OCI-LY3 (cell line): Measurements from ENCODE around the gene ESYT2.

ENCODE experiments used
- H2AFZ ChIP-seq: fragments of 200-600, 300-600 bp; shearing (Covaris generic); 2 replicates; pipeline ENCODE4 v1.6.0; 2014; ENCODE audit warnings: antibody characterized with exemption, low read depth, low read length
- H3K27ac ChIP-seq: fragments of 200-600, 300-600 bp; sonication (generic); 2 replicates; pipeline ENCODE4 v1.5.1; 2014; ENCODE audit warnings: mild to moderate bottlenecking, low read length, moderate library complexity, mixed read lengths
- H3K27me3 ChIP-seq: fragments of 200-600, 300-600 bp; sonication (generic); 2 replicates; pipeline ENCODE4 v1.6.1; 2014; ENCODE audit warnings: low read depth, low read length, mixed read lengths
- H3K36me3 ChIP-seq: fragments of 200-600, 300-600 bp; sonication (generic); replicated peaks from 2 replicates; pipeline ENCODE3; 2014; ENCODE audit warnings: low read depth, low read length, mixed read lengths
- H3K4me1 ChIP-seq: fragments of 300-600, 200-600 bp; sonication (generic); 2 replicates; pipeline ENCODE4 v1.6.1; 2014; ENCODE audit warnings: low read length, mixed read lengths
- H3K4me2 ChIP-seq: fragments of 200-600, 300-600 bp; sonication (generic); 2 replicates; pipeline ENCODE4 v1.6.1; 2014; ENCODE audit warnings: low read length, mixed read lengths
- H3K4me3 ChIP-seq: fragments of 300-600, 200-600 bp; sonication (generic); 2 replicates; pipeline ENCODE4 v1.5.1; 2014; ENCODE audit warnings: antibody characterized with exemption, mild to moderate bottlenecking, low read length, moderate library complexity
- H3K79me2 ChIP-seq: fragments of 300-600, 200-600 bp; shearing (Covaris generic); 2 replicates; pipeline ENCODE4 v1.6.1; 2014; ENCODE audit warnings: mild to moderate bottlenecking, low read length, mixed read lengths
- H3K9ac ChIP-seq: fragments of 300-600, 200-600 bp; shearing (Covaris generic); 2 replicates; pipeline ENCODE4 v1.6.0; 2014; ENCODE audit warnings: mild to moderate bottlenecking, low read length, moderate library complexity
- H3K9me3 ChIP-seq: fragments of 200-600, 300-600 bp; shearing (Covaris generic); 2 replicates; pipeline ENCODE4 v1.6.1; 2014; ENCODE audit warnings: low read length, mixed read lengths; ENCODE audit not compliant: insufficient read depth
- H4K20me1 ChIP-seq: fragments of 200-600, 300-600 bp; sonication (generic); 2 replicates; pipeline ENCODE4 v1.6.1; 2016; ENCODE audit warnings: low read length, mixed read lengths; ENCODE audit not compliant: insufficient read depth
- EZH2phosphoT487 ChIP-seq: fragments of 200-600 bp; shearing (Covaris generic); IDR thresholded peaks from 2 replicates; pipeline ENCODE4 v1.6.1; 2018; ENCODE audit warnings: antibody characterized with exemption, mixed run types, low read depth
- TF ChIP-seq, protein P1 (sequence below): fragments of 200-600, 300-600 bp; sonication (generic); IDR thresholded peaks from 2 replicates; pipeline ENCODE4 v1.5.1; 2014; ENCODE audit warnings: antibody characterized with exemption, low read length, low read depth

The ESYT2 gene

DNA sequence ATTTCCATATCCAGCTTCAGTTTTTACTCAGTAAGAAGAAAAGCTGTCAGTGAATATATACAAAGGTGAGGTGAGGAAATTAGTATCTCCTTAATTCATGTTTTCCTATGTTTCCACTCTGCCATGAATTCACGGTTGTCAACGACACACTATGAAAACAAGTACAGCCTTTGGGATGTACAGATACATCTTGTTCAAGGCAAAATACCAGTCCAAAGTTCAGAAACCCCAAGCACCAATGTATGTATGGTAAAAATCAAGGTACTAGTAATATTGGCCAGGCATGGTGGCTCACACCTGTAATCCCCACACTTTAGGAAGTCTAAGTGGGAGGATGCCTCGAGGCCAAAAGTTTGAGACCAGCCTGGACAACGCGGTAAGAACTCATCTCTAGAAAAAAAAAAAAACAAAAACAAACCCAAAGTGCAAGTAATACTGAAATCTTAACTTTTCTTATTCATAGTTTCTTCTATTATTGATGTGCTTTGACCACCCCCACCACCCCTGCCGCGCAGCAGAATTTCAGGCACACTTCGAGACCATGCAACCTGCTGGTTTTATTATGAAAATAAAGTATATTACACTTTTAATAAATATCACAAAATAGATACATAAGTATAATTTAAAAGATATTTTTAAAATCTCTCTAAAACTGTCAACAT is 3.5 kb downstream of the ESYT2 start:
- no peak overlapping the region for H3K9ac ChIP-seq
- no peak for TF ChIP-seq EZH2phosphoT487
- TF ChIP-seq, protein P1, sequence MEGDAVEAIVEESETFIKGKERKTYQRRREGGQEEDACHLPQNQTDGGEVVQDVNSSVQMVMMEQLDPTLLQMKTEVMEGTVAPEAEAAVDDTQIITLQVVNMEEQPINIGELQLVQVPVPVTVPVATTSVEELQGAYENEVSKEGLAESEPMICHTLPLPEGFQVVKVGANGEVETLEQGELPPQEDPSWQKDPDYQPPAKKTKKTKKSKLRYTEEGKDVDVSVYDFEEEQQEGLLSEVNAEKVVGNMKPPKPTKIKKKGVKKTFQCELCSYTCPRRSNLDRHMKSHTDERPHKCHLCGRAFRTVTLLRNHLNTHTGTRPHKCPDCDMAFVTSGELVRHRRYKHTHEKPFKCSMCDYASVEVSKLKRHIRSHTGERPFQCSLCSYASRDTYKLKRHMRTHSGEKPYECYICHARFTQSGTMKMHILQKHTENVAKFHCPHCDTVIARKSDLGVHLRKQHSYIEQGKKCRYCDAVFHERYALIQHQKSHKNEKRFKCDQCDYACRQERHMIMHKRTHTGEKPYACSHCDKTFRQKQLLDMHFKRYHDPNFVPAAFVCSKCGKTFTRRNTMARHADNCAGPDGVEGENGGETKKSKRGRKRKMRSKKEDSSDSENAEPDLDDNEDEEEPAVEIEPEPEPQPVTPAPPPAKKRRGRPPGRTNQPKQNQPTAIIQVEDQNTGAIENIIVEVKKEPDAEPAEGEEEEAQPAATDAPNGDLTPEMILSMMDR: no peak
- no peaks in the 10 kb centered on the region for H3K9me3 ChIP-seq
- no peak overlapping the region for H2AFZ ChIP-seq
- H3K27me3 ChIP-seq: no peaks in the 10 kb centered on the region
- H3K4me1 ChIP-seq: peaks cover 21% of the 10 kb centered on the region
- H3K36me3 ChIP-seq: no peaks in the 10 kb centered on the region
- peaks cover 26% of the 10 kb centered on the region for H4K20me1 ChIP-seq
- H3K79me2 ChIP-seq: peaks cover 55% of the 10 kb centered on the region
- no peak overlapping the region for H3K27ac ChIP-seq
- no peak overlapping the region for H3K4me2 ChIP-seq
- H3K4me3 ChIP-seq: no peak overlapping the region

DNA sequence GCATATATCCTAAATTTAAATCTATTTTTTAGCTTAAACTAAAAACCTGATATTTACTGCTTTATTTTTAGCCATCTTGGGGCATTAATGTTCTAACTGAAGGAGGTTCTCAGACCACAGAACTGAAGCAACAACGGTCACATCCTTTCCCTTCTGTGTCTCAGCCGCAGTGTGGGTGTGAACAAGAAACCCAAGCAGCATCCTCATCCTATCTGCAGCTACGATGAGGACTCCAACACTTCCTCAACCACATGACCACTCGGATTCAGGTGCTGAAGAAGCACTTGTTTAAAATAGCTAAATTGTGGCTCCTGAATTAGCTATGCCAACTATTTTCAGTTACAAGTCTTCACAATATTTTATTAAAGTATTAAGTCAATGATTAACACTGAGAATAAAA is 5.3 kb downstream of the ESYT2 start:
- TF ChIP-seq EZH2phosphoT487: no peak
- TF ChIP-seq, protein P1: no peak
- H3K4me3 ChIP-seq: no peak overlapping the region
- peaks cover 27% of the 10 kb centered on the region for H4K20me1 ChIP-seq
- no peaks in the 10 kb centered on the region for H3K9me3 ChIP-seq
- no peak overlapping the region for H2AFZ ChIP-seq
- H3K36me3 ChIP-seq: no peaks in the 10 kb centered on the region
- H3K4me2 ChIP-seq: no peak overlapping the region
- peaks cover 68% of the 10 kb centered on the region for H3K79me2 ChIP-seq
- H3K9ac ChIP-seq: no peak overlapping the region
- peaks cover 14% of the 10 kb centered on the region for H3K4me1 ChIP-seq
- no peaks in the 10 kb centered on the region for H3K27me3 ChIP-seq
- H3K27ac ChIP-seq: no peak overlapping the region

DNA sequence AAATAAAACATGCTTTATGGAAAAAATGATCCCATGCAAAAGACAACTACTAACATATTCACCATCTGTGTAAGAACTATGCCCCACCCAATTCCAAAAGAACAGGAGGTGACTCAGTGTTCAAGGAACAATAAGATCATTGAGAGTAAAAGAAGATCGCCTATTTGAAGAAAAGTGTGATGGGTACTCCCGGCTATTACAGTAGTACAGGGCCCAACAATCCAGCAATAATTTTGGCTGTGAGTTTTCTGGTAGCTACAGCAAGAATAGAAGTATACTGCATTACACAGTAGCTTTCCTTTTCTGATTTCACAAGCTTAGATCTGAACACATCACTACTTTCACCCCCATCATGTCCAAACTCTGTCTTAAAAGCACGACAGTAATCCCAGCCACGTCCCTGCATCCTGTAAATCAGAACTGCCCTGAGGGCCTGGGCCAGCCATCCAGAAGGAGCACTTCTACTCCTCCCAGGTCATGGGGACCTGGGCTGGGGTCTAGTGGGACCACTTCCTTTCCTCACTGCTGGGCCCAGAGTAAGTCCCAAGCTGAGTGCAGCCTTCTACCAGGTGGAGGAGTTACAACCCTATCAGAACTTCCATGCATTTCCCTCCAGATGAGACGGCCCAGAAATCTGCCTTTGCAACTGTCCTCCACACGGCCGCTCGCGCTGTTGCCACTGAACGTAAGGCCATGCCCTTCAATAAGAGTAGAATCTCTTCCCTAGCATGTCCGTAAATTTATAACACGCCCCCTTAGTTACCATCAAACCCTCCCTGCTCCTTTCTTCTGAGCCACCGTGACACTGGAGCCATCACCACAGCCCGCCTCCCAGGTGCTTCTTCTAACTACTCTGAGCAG is 7.9 kb downstream of the ESYT2 start:
- no peaks in the 10 kb centered on the region for H3K9me3 ChIP-seq

DNA sequence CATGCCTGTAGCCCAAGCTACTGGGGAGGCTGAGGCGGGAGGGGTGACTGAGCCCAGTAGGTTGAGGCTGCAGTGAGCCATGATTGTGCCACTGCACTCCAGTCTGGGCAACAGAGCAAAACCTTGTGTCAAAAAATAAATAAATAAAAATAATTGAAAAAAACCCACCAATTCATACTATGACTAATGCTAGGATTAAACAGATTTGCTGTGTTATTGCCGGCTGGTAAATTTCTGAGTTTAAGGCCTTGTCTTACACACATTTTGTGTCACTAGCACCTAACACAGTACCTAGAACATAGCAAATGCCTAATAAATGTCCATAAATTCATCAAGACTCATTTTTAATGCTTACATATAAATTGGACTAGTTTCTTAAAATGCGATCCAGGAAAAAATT is 8.7 kb downstream of the ESYT2 start:
- Histone ChIP-seq H3K36me3 (no peaks in the 10 kb centered on the region), H3K4me2 (no peak overlapping the region), H3K27me3 (no peaks in the 10 kb centered on the region), H3K4me1 (peaks cover 22% of the 10 kb centered on the region), H3K79me2 (peaks cover 70% of the 10 kb centered on the region), H3K27ac (no peak overlapping the region), H2AFZ (no peak overlapping the region), H3K9ac (no peak overlapping the region), H3K4me3 (no peak overlapping the region), H3K9me3 (no peaks in the 10 kb centered on the region), H4K20me1 (peaks cover 21% of the 10 kb centered on the region; the same call in 1 of the 2 replicates)
- no peak for TF ChIP-seq EZH2phosphoT487
- TF ChIP-seq, protein P1: no peak

More for the DNA sequence above, 7.9 kb downstream of the ESYT2 start:
- Histone ChIP-seq H2AFZ (no peak overlapping the region), H3K79me2 (peaks cover 68% of the 10 kb centered on the region), H3K4me1 (peaks cover 16% of the 10 kb centered on the region), H3K4me3 (no peak overlapping the region), H3K4me2 (no peak overlapping the region), H3K27ac (no peak overlapping the region), H3K36me3 (no peaks in the 10 kb centered on the region), H3K27me3 (no peaks in the 10 kb centered on the region), H4K20me1 (peaks cover 24% of the 10 kb centered on the region; the same call in 1 of the 2 replicates), H3K9ac (no peak overlapping the region)
- TF ChIP-seq EZH2phosphoT487: no peak
- TF ChIP-seq, protein P1: no peak
